ENCODE results near the gene FOSL1.
A peak's percentile ranks its signal among the peaks of the same experiment; 100 is the strongest.

- TF ChIP-seq CTCF (IDR thresholded peaks at IDR 0.05): no peak
- TF ChIP-seq EZH2 (IDR thresholded peaks at IDR 0.05): peak; percentile 99
Measured at GRCh38 chr11:65899356-65900124, 648 bp downstream of the FOSL1 start.

Data from neural progenitor cell (in vitro differentiated cells).